WTC11 (cell line): ENCODE measurements around the gene LCLAT1. TPM values are rescaled to one million over a fixed set of nuclear protein-coding genes. Genes with fewer than 3 reads are reported as not detected.
A peak's percentile ranks its signal among the peaks of the same experiment; 100 is the strongest.

ENCODE experiments used
- ATAC-seq: fragments of 200-7000 bp; cut with Tn5 transposase; 2 replicates; pipeline ENCODE4 v1.10.0; 2021; ENCODE audit warnings: mild to moderate bottlenecking, moderate library complexity
- CTCF ChIA-PET: fragments of 300-600 bp; sonication (Branson Sonifier 250); formaldehyde crosslinking; loops from one replicate; lab custom pipeline; 2021; ENCODE audit warnings: antibody characterized with exemption; lab: Charles Lee
- POLR2A ChIA-PET: fragments of 350-600 bp; sonication (Branson Sonifier 250); formaldehyde crosslinking; loops from one replicate; lab custom pipeline; 2021; ENCODE audit warnings: antibody characterized with exemption; lab: Charles Lee
- DNase-seq: peaks from one replicate; pipeline ENCODE4 v3.0.0; 2021; ENCODE audit warnings: low spot score
- H3K27ac Mint-ChIP-seq: 2 replicates; pipeline ENCODE4 v1.8.0; 2021; ENCODE audit warnings: mixed read lengths
- H3K27me3 Mint-ChIP-seq: 2 replicates; pipeline ENCODE4 v1.8.0; 2021; ENCODE audit warnings: low read depth, mild to moderate bottlenecking, moderate library complexity, mixed read lengths
- H3K36me3 Mint-ChIP-seq: 2 replicates; pipeline ENCODE4 v1.8.0; 2021; ENCODE audit warnings: mixed read lengths
- H3K4me1 Mint-ChIP-seq: 2 replicates; pipeline ENCODE4 v1.8.0; 2022; ENCODE audit warnings: mixed read lengths
- H3K4me3 Mint-ChIP-seq: 2 replicates; pipeline ENCODE4 v1.8.0; 2021; ENCODE audit warnings: mild to moderate bottlenecking, moderate library complexity, mixed read lengths
- H3K9me3 Mint-ChIP-seq: 2 replicates; pipeline ENCODE4 v1.8.0; 2021; ENCODE audit warnings: mixed read lengths
- AFF4 ChIP-seq: sonication (generic); formaldehyde crosslinking; IDR thresholded peaks from 2 replicates; pipeline ENCODE4 v1.8.1; 2023; ENCODE audit warnings: mild to moderate bottlenecking, missing genetic modification reagents, borderline replicate concordance
- CBFB ChIP-seq: sonication (generic); formaldehyde crosslinking; IDR thresholded peaks from 2 replicates; pipeline ENCODE4 v1.8.1; 2022; ENCODE audit warnings: mild to moderate bottlenecking, low read depth, missing genetic modification reagents
- CDX4 ChIP-seq: fragments of 250-450 bp; sonication (Bioruptor Pico); IDR thresholded peaks from 2 replicates; pipeline ENCODE4 v1.9.0; 2021; ENCODE audit warnings: moderate library complexity, mild to moderate bottlenecking, inconsistent platforms, borderline replicate concordance
- CREB1 ChIP-seq: sonication (generic); formaldehyde crosslinking; IDR thresholded peaks from 2 replicates; pipeline ENCODE4 v1.8.0; 2023; ENCODE audit warnings: mild to moderate bottlenecking, missing genetic modification reagents
- E2F4 ChIP-seq: sonication (generic); formaldehyde crosslinking; IDR thresholded peaks from 2 replicates; pipeline ENCODE4 v1.8.1; 2022; ENCODE audit warnings: low read depth, mild to moderate bottlenecking, moderate library complexity, missing genetic modification reagents, borderline replicate concordance
- ERG ChIP-seq: fragments of 250-450 bp; sonication (Bioruptor Pico); IDR thresholded peaks from 2 replicates; pipeline ENCODE4 v1.8.0; 2021; ENCODE audit warnings: mild to moderate bottlenecking
- ESRRA ChIP-seq: sonication (generic); formaldehyde crosslinking; IDR thresholded peaks from 2 replicates; pipeline ENCODE4 v1.8.1; 2022; ENCODE audit warnings: mild to moderate bottlenecking, missing genetic modification reagents, borderline replicate concordance
- FOXJ3 ChIP-seq: sonication (generic); formaldehyde crosslinking; IDR thresholded peaks from 2 replicates; pipeline ENCODE4 v1.9.0; 2021; ENCODE audit warnings: missing genetic modification reagents, mild to moderate bottlenecking, borderline replicate concordance
- FOXK1 ChIP-seq: sonication (generic); formaldehyde crosslinking; IDR thresholded peaks from 2 replicates; pipeline ENCODE4 v1.8.0; 2022; ENCODE audit warnings: mild to moderate bottlenecking, moderate library complexity, missing genetic modification reagents
- FOXP1 ChIP-seq: sonication (generic); formaldehyde crosslinking; IDR thresholded peaks from 2 replicates; pipeline ENCODE4 v1.8.0; 2022; ENCODE audit warnings: missing genetic modification reagents, mild to moderate bottlenecking, moderate library complexity, borderline replicate concordance
- GABPB1 ChIP-seq: sonication (generic); formaldehyde crosslinking; IDR thresholded peaks from 2 replicates; pipeline ENCODE4 v1.8.1; 2023; ENCODE audit warnings: mild to moderate bottlenecking, missing genetic modification reagents
- GRHL2 ChIP-seq: fragments of 250-450 bp; sonication (Bioruptor Pico); IDR thresholded peaks from 2 replicates; pipeline ENCODE4 v1.8.0; 2022; ENCODE audit warnings: mild to moderate bottlenecking, moderate library complexity; ENCODE audit not compliant: insufficient replicate concordance, severe bottlenecking
- GTF2I ChIP-seq: fragments of 250-450 bp; sonication (Bioruptor Pico); conservative IDR thresholded peaks from 2 replicates; pipeline ENCODE4 v1.4.0; 2021; ENCODE audit warnings: mild to moderate bottlenecking
- HMGA2 ChIP-seq: fragments of 250-450 bp; sonication (Bioruptor Pico); IDR thresholded peaks from 2 replicates; pipeline ENCODE4 v1.4.0; 2021; ENCODE audit warnings: mild to moderate bottlenecking, moderate library complexity
- JAZF1 ChIP-seq: fragments of 250-450 bp; sonication (Bioruptor Pico); IDR thresholded peaks from 2 replicates; pipeline ENCODE4 v1.9.0; 2021; ENCODE audit warnings: moderate library complexity, mild to moderate bottlenecking, inconsistent platforms
- NR3C1 ChIP-seq: sonication (generic); formaldehyde crosslinking; conservative IDR thresholded peaks from 2 replicates; pipeline ENCODE4 v1.8.1; 2023; ENCODE audit warnings: low read depth, mild to moderate bottlenecking, missing genetic modification reagents
- PRRX2 ChIP-seq: fragments of 250-450 bp; sonication (Bioruptor Pico); IDR thresholded peaks from 2 replicates; pipeline ENCODE4 v1.8.0; 2021; ENCODE audit warnings: mild to moderate bottlenecking
- RELA ChIP-seq: sonication (generic); formaldehyde crosslinking; IDR thresholded peaks from 2 replicates; pipeline ENCODE4 v1.8.1; 2022; ENCODE audit warnings: missing genetic modification reagents, mild to moderate bottlenecking, borderline replicate concordance
- SP1 ChIP-seq: sonication (generic); formaldehyde crosslinking; conservative IDR thresholded peaks from 2 replicates; pipeline ENCODE4 v1.8.1; 2022; ENCODE audit warnings: missing genetic modification reagents
- TEAD1 ChIP-seq: sonication (generic); formaldehyde crosslinking; IDR thresholded peaks from 2 replicates; pipeline ENCODE4 v1.8.0; 2022; ENCODE audit warnings: mild to moderate bottlenecking, missing genetic modification reagents
- ZNF121 ChIP-seq: sonication (generic); formaldehyde crosslinking; IDR thresholded peaks from 2 replicates; pipeline ENCODE4 v1.8.0; 2023; ENCODE audit warnings: missing genetic modification reagents
- ZNF281 ChIP-seq: sonication (generic); formaldehyde crosslinking; IDR thresholded peaks from 2 replicates; pipeline ENCODE4 v1.8.0; 2023; ENCODE audit warnings: mild to moderate bottlenecking, missing genetic modification reagents
- ZNF425 ChIP-seq: fragments of 250-450 bp; sonication (Bioruptor Pico); conservative IDR thresholded peaks from 2 replicates; pipeline ENCODE4 v1.9.0; 2021; ENCODE audit warnings: mild to moderate bottlenecking
- total RNA-seq: library from RNA; stranded (reverse); gene quantifications from 3 replicates; pipeline ENCODE4 v1.2.3, GENCODE V29; 2021

LCLAT1 gene
- total RNA-seq, 1 experiment from 2014 or later: 22.3 TPM

- peaks cover 68% of the 10 kb centered on the region for H3K4me1 Mint-ChIP-seq
- H3K36me3 Mint-ChIP-seq: peaks cover 17% of the 10 kb centered on the region
- peaks cover 13% of the 10 kb centered on the region for H3K9me3 Mint-ChIP-seq
- DNase-seq: no peak
- POLR2A ChIA-PET: no interaction called here
- CTCF ChIA-PET: interaction anchor here (0.9 to 2.0 kb wide), 2 partner anchors 249 to 292 kb away, joined by 3 to 7 read pairs; no protein-coding TSS in a partner anchor
- peak overlapping the region; percentile 22; the same call in 1 of the 2 replicates for H3K4me3 Mint-ChIP-seq
- no peak for TF ChIP-seq ZNF281 (CRISPR knock-in tag)
- no peak for TF ChIP-seq PRRX2 (CRISPR knock-in tag)
- no peak for TF ChIP-seq CREB1 (CRISPR knock-in tag)
- TF ChIP-seq GTF2I (CRISPR knock-in tag): no peak
- TF ChIP-seq GRHL2 (CRISPR knock-in tag): no peak
- no peak for TF ChIP-seq ZNF121 (CRISPR knock-in tag)
- no peak for TF ChIP-seq FOXK1 (CRISPR knock-in tag)
- no peak for TF ChIP-seq AFF4 (CRISPR knock-in tag)
- TF ChIP-seq TEAD1 (CRISPR knock-in tag): no peak
- TF ChIP-seq FOXP1 (CRISPR knock-in tag): no peak
- TF ChIP-seq RELA (CRISPR knock-in tag): no peak
- no peak for TF ChIP-seq CDX4 (CRISPR knock-in tag)
- peak; percentile 28; the same call in 1 of the 2 replicates for ATAC-seq
- H3K27me3 Mint-ChIP-seq: peaks cover 6% of the 10 kb centered on the region; the same call in 1 of the 2 replicates
- peak overlapping the region; percentile 66; the same call in 1 of the 2 replicates for H3K27ac Mint-ChIP-seq
Observed at GRCh38 chr2:30457296-30457695, 10.2 kb downstream of the LCLAT1 start.

- ATAC-seq (no peak), DNase-seq (no peak)
- H3K27ac Mint-ChIP-seq: 0 out of 2 replicates have a peak overlapping the region, but pooled peaks have one; percentile 27
- H3K4me1 Mint-ChIP-seq: peaks cover 59% of the 10 kb centered on the region
- no peak overlapping the region for H3K4me3 Mint-ChIP-seq
- ChIA-PET CTCF (interaction anchor here (1.2 to 1.4 kb wide), 2 partner anchors 220 to 252 kb away, joined by 4 read pairs; no protein-coding TSS in a partner anchor), POLR2A (no interaction called here)
- H3K9me3 Mint-ChIP-seq: peaks cover 13% of the 10 kb centered on the region
- H3K36me3 Mint-ChIP-seq: peaks cover 17% of the 10 kb centered on the region
- H3K27me3 Mint-ChIP-seq: peaks cover 6% of the 10 kb centered on the region; the same call in 1 of the 2 replicates
- TF ChIP-seq HMGA2 (CRISPR knock-in tag) (no peak), E2F4 (CRISPR knock-in tag) (no peak), GABPB1 (CRISPR knock-in tag) (no peak), JAZF1 (no peak), NR3C1 (CRISPR knock-in tag) (no peak), FOXJ3 (no peak), CBFB (CRISPR knock-in tag) (no peak), SP1 (no peak), ZNF425 (CRISPR knock-in tag) (no peak), ESRRA (CRISPR knock-in tag) (no peak), ERG (CRISPR knock-in tag) (no peak)
Observed at GRCh38 chr2:30459140-30459539, 12.1 kb downstream of the LCLAT1 start.
